Hematopoietic multipotent progenitor cell treated with erythropoietin and hydrocortisone succinate and interleukin-3 and kit ligand, for 4 days (in vitro differentiated cells): ENCODE data around the gene GALNT17.

Source experiments
- DNase-seq: peaks from one replicate; pipeline ENCODE4 v3.0.0-alpha.2; 2015

The GALNT17 gene

DNA sequence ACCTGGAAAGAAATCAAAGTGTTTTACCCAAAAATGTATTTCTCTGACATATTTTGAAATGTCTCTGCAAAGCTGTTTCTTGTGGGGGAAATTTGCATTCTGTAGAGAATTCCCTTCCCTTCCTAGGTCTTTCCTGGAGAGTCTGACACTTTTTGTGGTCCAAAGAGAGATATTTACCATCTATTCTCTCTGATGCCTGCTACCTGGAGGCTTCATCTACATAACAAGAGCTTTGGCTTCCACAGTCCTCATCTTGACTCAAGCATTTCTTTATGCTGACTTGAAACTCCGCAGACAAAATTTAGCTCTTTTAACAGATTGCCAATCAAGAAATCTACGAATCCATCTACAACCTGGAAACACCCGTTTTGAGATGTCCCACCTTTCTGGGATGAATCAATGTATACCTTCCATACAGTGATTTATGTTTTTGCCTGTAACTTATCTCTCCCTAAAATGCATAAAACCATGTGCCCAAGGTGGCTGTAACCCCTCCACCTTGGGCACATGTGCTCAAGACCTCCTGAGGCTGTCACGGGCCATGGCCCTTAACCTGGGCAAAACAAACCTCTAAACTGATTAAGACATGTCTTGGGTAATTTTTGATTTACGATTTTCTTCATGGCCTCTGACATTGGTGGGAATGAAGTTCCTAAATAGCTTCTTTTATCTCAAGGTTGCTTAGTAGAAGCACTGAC lies 334.7 kb downstream of the GALNT17 start:
- no peak for DNase-seq

DNA sequence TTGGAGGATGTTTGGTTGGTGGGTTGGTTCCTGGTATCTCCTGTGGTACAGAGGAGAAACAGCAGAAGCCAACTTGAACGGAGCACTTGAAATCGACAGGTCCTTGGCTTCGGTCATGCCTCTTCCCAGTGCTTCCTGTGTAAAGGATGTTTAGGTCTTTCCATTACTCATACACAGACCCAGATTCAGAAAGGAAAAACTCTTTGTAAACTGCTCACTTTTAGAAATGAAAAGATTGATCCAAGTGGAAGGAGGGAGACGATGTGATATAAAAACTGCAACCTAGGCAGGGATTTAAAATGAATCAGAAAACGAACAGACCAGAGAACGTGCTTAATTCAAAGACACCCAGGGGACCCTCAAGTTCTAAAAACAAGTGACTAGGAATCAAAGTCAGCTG lies 338.4 kb downstream of the GALNT17 start:
- no peak for DNase-seq

DNA sequence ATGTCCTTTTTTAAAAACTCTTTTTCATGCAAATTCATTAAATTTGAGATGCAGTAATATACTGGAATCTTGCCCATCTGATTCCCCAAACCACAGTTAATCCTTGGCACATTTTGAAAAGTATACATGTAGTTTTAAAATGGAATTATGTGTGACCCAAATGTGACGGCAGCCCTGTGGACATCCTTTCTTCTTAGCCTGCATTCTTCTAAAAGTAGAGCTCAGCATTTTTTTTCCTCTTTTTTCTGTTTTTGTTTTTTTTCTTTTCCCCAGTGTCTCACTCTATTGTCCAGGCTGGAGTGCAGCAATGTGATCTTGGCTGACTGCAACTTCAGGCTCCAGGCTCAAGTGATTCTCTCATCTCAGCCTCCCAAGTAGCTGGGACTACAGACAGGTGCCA lies 338.9 kb downstream of the GALNT17 start:
- DNase-seq: no peak

DNA sequence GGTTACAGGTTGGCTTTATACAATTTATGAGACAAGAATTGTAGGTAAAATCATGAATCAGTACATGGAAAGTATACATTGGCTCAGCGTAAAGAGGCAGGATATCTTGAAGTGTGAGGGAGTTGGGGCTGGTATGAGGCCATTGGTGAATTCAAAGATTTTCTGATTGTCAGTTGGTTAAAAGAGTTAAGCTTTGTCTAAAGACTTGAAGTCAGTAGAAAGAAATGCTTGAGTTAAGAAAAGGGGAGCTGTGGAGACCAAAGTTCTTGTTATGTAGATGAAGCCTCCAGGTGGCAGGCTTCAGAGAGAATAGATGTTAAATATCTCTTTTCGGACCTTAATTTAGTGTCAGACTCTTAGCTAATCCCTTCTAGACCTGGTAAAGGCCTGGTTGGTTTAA lies 341.0 kb downstream of the GALNT17 start:
- no peak for DNase-seq

DNA sequence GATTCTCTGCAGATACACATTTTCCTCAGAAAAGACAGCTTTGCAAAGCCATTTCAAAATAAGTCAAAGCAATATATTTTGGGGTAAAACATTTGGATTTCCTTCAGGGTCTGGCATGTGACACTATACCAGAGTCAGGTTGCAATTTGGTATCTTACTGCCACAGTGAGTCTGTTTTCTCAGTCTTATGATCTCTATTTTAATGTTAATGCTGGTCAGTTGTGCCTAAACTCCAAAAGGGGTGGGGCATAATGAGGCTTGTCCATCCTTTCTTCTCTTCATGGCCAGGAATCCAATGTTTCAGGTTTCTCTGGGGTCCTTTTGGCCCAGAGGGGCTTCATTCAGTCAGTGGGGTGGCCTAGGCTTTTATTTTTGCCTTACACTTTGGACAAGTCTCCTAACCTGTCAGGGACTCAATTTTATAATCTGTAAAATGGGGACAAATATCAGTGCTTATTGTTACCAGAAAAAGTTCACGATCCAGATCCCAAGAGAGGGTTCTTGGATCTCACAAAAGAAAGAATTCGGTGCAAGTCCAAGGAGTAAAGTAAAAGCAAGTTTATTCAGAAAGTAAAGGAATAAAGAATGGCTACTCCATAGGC lies 341.5 kb downstream of the GALNT17 start:
- no peak for DNase-seq

DNA sequence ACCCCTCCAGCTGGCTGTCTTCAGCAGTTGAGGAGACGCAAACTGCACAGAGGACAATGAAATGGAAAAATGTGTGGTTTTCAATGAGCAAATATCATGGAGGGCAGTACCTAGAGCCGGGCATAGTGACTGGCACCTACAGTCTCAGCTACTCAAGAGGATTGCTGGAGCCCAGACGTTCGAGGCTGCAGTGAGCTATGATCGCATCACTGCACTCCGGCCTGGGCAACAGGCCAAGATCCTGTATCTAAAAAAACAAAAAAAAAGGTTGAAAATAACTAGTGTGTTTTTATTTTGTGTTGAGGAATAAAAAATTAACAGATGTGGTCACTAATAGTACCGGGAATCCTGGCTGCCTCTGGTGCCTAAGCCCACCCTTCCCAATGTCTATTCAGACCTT lies 345.5 kb downstream of the GALNT17 start:
- DNase-seq: no peak

DNA sequence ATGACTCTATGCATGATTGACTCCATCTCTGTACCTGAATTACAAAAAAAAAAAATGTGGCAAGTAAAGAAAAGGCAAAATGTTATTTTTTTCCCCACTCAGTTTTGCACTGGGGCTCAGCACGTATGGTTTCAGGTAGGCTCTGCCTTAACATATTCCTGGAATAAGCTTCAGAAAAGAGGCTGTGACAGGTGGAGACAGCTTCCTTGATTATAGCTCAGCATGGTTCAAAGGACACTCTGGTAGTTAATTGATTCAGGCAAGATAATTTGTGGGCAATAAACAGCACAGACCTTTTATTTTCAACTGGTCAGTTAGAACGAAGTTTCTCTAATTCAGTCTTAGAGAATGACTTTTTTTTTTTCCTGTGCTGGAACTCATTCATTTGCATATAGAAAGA lies 347.3 kb downstream of the GALNT17 start:
- no peak for DNase-seq

DNA sequence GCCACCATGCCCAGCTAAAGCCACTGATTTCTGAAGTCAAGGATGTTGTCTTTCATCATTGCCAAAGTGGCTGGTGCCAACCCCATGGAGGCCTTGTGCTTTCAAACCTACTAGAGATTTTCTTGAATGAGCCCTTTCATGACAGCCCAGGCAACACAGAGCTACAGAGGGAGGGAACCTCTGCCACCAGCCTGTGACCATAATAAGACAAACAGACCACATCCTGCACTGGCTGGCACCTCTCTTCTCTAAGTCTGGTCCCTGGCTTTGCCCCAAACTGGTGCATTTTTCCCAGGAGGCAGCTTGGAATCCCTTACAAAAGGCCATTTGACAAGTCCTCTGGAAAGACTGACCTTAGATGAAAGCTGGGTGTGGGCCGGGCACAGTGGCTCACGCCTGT lies 348.8 kb downstream of the GALNT17 start:
- no peak for DNase-seq

DNA sequence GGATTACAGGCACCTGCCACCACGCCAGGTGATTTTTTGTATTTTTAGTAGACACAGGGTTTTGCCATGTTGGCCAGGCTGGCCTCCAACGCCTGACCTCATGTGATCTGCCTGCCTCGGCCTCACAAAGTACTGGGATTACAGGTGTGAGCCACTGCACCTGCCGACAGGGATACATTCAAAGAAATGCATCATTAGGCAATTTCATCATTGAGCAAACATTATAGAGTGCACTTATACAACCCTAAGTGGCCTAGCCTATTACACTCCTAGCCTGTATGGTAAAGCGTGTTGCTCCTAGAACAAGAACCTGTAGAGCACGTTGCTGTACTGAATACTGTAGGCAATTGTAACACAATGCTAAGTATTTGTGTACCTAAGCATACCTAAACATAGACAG lies 350.3 kb downstream of the GALNT17 start:
- no peak for DNase-seq

DNA sequence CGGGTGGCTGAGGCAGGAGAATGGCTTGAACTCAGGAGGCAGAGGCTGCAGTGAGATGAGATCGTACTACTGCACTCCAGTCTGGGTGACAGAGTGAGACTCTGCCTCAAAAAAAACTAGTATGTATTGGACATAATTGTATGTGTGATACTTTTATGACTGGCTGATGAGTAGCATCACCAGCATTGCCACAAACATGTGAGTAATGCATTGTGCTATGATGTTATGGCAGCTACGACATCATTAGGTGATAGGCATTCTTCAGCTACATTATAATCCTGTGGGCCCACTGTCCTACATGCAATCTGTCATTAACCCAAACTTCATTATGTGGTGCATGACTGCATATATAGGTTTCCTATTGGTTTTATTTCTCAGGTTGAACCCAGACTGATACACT lies 352.4 kb downstream of the GALNT17 start:
- DNase-seq: no peak

DNA sequence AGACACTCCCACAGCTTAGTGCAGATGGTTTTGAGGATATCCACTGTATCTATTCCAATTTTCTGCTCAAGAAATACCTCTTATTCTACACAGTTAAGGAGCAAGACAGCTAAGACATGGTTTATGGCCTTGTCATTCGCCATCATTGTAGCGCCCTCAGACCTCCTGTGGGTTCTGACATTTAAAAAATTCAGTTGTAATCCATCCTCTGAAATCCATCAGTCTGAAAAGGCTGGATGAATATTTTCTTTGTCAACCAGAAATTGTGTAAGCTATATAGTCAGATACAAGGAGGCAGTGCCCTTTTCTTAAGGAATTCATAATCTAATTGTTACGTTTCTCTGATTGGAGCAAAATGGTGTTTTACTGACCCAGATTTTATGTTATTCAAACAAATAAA lies 353.6 kb downstream of the GALNT17 start:
- DNase-seq: no peak

DNA sequence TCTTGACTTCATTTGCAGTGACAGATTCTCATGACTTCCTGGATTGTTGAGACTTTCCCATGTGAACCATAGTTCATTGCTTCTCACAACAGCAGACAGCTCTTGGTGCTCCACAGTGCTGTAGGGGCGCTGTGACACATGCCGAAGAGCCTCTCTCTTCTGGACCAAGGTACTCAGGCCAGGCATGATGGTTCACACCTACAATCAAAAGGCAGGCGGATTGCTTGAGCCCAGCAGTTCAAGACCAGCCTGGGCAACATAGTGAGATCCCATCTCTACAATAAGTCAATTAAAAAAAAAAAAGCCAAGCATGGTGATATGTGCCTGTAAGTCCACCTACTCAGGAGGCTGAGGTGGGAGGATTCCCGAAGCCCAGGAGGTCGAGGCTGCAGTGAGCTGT lies 354.5 kb downstream of the GALNT17 start:
- no peak for DNase-seq

DNA sequence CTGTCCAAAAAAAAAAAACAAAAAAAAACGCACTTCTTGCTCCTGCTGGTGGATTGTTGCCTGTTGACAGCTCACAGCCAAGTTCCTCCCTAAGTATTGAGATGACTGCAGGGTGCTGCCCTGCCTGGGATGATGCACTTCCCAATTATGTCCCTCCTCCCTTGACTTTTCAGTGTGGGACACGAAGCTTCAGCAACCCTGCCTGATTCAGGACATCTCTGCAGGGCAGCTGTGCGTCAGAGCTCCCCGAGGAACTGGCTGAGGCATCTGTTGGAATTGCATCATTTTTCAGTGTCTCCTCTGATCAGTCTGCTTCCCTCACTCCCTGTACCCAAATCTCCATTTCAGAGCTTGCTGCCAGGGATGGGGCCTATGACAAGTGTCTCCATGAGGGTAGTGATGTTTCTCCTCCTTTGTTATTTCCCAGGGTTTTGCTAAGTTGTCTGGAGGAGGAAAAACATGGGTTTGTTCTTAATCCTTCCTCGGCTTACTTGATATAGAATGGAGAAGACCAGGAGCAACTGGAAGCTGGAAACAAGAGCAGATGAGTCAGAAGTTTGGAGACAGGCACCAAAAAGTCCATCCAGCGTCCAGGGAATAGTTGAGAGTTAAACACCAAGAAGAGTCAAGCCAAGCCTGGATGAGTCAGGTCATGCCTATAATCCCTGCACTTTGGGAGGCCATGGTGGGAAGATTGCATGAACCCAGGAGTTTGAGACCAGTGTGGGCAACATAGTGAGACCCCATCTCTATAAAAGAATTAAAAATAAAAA lies 355.1 kb downstream of the GALNT17 start:
- DNase-seq: no peak

DNA sequence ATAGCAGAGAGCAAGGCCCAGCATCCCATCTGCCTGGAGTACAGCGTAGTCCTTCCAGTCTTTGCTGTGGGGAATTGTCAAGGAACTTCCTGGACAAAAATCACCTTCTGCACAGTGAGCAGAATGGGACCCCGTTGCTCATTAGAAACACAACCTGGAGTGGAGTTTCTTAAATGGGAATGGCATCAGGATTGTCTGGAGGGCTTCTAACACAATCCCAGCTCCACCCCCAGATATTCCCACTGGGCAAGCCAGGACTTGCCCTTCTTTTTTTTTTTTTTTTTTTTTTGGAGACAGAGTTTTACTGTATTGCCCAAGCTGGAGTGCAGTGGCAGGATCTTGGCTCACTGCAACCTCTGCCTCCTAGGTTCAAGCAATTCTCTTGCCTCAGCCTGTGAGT lies 356.4 kb downstream of the GALNT17 start:
- no peak for DNase-seq

DNA sequence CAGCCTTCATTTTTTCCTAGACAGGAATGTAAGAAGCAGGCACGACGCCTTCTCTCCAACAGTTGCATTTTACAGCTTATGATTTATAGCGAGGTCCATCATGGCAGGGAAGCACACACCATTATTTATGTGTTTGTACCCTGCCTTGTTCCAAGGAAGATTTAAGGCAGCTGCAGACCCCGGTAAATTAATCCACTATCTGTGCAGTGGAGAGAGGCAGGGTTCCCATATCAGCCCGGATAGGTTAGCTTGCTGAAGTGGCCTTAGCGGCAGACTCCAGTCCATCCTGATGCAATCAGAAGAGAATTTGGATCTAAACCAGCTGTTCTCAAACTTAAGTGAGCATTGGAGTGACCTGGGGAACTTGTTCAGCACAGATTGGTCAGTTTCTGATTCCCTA lies 359.4 kb downstream of the GALNT17 start:
- no peak for DNase-seq

DNA sequence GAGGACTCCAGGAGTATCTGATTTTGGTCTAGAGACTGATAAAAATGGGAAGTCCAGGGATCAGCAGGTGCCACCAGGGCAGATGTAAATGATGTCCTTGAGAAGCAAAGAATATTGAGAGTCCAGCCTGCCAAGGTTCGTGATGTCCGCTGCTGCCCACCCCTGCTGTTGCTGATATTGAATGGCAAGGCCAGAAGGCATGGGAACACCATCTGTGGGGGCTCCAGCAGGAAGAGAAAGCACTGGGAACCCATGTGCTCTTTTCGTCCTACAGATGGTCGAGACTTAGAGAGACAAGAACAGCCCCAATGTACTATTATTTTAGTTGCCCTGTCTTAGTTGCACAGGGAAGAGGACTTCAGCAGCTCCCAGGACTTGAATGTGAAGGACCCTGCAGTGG lies 363.9 kb downstream of the GALNT17 start:
- no peak for DNase-seq

DNA sequence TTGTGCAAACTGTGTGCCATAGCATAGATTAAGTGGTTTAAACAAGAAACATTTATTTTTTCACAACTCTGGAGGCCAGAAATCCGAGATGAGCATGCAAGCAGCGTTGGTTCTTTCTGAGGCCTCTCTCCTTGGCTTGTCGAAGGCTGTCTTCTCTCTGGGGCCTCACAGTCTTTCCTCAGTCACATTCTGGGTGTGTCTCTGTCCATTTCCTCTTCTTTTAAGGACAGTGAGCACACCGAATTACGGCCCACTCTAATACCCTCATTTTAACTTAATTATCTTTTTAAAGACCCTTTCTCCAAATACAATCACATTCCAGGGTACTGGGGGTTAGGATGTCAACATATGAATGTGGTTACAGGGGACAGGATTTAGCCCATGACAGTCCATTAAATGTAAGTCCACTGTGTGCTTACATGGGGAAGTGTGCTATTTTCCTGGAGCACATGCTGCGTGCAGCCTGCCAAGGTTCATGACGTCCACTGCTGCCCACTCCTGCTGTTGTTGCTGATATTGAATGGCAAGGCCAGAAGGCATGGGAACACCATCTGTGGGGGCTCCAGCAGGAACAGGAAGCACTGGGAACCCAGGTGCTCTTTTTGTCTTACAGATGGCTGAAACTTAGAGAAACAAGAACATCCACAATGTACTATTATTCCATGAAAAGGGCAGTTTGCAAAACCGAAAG lies 365.5 kb downstream of the GALNT17 start:
- no peak for DNase-seq

DNA sequence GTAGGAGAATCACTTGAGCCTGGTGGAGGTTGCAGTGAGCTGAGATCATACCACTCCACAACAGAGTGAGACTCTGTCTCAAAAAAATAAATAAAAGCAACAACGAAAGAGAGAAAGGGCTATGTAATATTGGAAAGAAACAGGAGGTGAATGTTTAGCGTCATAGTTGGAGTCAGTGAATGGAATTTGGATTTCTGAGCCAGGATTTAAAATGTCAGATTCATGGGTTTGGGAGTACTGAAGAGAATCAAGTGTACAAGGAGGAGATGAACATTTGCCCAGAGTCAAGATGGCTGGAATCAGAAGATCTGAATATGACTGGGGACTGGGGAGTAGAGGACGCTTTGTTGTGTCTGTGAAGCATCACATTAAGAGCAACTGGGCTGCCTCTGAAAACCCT lies 366.4 kb downstream of the GALNT17 start:
- no peak for DNase-seq

DNA sequence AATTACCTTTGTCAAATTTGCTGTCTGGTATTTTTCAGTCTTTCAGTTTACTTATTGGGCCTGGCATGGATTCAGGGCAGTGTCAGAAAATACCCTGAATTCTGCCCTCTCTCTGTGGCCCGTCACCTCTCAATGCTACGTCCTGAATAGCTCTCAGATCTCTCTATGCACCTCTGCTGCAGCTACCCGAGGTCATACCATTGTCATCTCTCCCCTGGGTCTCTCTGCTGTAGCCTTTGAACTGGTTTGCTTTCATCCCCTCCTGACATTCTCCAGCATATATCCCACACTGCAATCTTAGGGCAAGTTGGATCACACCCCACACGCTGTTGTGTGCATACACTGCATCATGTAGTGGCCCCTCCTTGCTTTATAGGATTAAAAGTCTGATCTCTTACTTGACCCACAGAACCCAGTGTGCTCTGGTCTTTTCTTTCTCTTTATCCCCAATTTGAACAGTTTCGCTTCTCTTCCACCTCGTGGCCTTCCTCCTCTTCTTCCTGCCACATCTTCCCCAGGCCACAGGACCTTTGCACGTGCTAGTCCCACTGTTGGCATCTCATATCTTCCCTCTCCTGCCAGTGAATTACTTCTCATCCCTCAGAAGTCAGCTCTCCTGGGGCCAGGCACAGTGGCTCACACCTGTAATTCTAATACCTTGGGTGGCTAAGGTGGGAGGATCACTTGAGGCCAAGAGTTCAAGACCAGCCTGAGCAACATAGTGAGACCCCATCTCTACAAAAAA lies 372.9 kb downstream of the GALNT17 start:
- DNase-seq: no peak

DNA sequence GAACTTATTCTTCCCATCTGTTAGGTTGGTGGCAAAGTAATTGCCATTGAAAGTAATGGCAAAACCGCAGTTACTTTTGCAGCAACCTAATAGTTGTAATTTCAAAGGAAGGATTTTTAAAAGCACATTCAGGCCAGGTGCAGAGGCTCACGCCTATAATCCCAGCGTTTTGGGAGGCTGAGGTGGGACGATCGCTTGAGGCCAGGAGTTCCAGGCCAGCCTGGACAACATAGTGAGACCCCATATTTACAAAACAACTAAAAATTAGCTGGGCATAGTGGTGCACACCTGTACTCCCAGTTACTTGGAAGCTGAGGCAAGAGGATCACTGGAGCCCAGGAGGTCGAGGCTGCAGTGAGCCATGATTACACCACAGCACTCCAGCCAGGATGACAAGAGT lies 374.9 kb downstream of the GALNT17 start:
- DNase-seq: no peak

DNA sequence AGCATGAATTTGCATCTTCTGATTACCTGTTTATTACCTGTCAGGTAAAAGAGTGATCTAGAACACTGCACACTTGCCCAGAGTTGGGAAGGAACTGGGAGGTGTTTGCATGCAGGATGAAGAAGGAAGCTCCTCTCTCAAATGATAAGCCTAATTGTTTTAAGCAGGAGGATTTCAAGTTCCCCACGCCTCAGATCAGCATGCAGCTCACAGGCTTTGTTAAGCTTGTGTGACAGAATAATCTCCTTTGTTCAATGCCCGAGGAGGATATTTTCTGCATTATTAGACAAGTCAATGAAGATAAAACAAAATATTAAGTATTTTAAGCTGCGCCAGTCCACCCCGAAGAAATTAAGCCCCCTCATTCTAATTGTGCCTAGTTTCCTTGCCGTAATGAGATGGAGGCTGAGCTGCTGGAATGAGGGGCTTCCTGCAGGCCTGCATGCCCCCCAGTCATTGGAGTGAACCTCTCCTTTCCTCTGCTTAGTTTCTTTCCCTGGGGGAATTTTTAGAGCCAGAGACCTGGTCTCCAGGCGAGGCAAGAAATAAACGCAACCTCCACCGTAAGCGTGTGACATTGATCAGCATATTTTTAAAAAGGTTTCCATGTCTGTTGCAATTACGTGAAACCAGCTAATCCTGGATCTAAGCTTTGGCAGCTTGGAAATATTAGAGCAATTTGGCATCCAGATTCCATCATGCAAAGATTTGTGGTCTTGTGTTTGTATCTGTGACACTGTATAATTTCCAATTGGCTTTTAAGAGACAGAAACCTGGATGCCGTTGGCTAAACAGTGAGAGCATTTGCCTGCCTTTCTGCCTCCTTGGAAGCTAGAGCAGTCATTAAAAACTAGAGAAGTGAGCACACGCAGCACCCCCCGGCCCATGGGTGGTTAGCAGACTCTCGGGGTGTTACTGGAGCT lies 376.0 kb downstream of the GALNT17 start:
- no peak for DNase-seq

DNA sequence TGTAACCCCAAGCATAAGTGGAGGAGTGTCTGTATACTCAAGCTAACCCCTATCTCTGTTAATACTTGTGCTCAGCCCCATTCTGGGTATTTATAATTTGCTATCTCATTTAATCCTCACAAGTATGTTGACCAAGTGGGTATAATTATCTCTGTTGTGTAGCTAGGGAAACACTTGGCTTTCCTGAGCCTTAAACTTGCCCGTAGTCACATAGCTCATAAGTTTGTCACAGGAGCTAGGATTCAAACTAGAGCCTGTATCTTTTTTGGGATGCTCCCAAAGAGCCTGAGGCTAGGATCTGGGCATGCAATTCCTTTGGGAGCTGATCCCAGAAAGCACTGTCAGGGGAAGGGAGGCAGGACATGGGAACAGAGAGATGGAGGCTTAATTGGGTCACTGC lies 377.4 kb downstream of the GALNT17 start:
- DNase-seq: no peak
